Kidney epithelial cell (primary cell): ENCODE data around the gene DHX58. TPM values are rescaled to one million over a fixed set of nuclear protein-coding genes. Genes with fewer than 3 reads are reported as not detected.

Experiments used
- DNase-seq: peaks from one replicate; pipeline ENCODE4 v3.0.0-alpha.2; 2010; ENCODE audit warnings: low read depth
- H3K27me3 ChIP-seq: 2 replicates; pipeline ENCODE4 v1.6.0; 2011; ENCODE audit warnings: low read length; ENCODE audit not compliant: control insufficient read depth, insufficient read depth
- H3K36me3 ChIP-seq: 2 replicates; pipeline ENCODE4 v1.5.1; 2011; ENCODE audit warnings: low read length; ENCODE audit not compliant: control insufficient read depth, insufficient read depth
- H3K4me3 ChIP-seq: 2 replicates; pipeline ENCODE4 v1.5.1; 2011; ENCODE audit warnings: low read depth, mild to moderate bottlenecking, control low read depth, low read length
- CTCF ChIP-seq: IDR thresholded peaks from 2 replicates; pipeline ENCODE4 v1.5.1; 2011; ENCODE audit warnings: mild to moderate bottlenecking, moderate library complexity, low read length, control low read depth, inconsistent platforms; ENCODE audit not compliant: insufficient read depth, poor library complexity, severe bottlenecking
- total RNA-seq: library from RNA; depleted of rRNA; stranded (reverse); fragments of >200 nt; gene quantifications from 2 replicates; pipeline ENCODE4 v1.2.3, GENCODE V29; 2015

Gene DHX58
- total RNA-seq, 1 donor from 2014 or later, result 10.0 TPM

GRCh38 chr17:42126836-42127235, 14.3 kb upstream of the DHX58 start:
- TF ChIP-seq CTCF, result no peak
- H3K27me3 ChIP-seq, result no peaks in the 10 kb centered on the region
- H3K4me3 ChIP-seq, result no peak overlapping the region
- H3K36me3 ChIP-seq, result peaks cover 2% of the 10 kb centered on the region
- no peak for DNase-seq

- Histone ChIP-seq H3K4me3 (no peak overlapping the region), H3K27me3 (no peaks in the 10 kb centered on the region), H3K36me3 (peaks cover 2% of the 10 kb centered on the region)
- DNase-seq, result no peak
- TF ChIP-seq CTCF, result no peak
Measured at GRCh38 chr17:42125565-42125964, 13.1 kb upstream of the DHX58 start.

GRCh38 chr17:42124256-42124655, 11.7 kb upstream of the DHX58 start:
- H3K36me3 ChIP-seq, result peaks cover 2% of the 10 kb centered on the region
- no peak for TF ChIP-seq CTCF
- H3K27me3 ChIP-seq, result no peaks in the 10 kb centered on the region
- H3K4me3 ChIP-seq, result no peak overlapping the region
- no peak for DNase-seq

GRCh38 chr17:42122371-42123303, 10.1 kb upstream of the DHX58 start, which contains the start of gene HSPB9:
HSPB9 (plus strand) TSS chr17:42122804; CDS start chr17:42122851, 47 bp downstream.
- TF ChIP-seq CTCF, result no peak
- Histone ChIP-seq H3K27me3 (no peaks in the 10 kb centered on the region), H3K4me3 (no peak within 1 kb of the TSS), H3K36me3 (peaks cover 2% of the 10 kb centered on the region)
- no peak for DNase-seq

- Histone ChIP-seq H3K4me3 (peak within 1 kb of the TSS; percentile 68), H3K27me3 (no peaks in the 10 kb centered on the region), H3K36me3 (peaks cover 2% of the 10 kb centered on the region)
- DNase-seq, result no peak
- no peak for TF ChIP-seq CTCF
Measured at GRCh38 chr17:42120770-42121769, 8.6 kb upstream of the DHX58 start, which contains the start of gene KAT2A. KAT2A (minus strand) TSS chr17:42121367; CDS start chr17:42121304, 63 bp downstream.
